ENCODE measurements around the gene CTXND2. TPM values are rescaled to one million over a fixed set of nuclear protein-coding genes. Genes with fewer than 3 reads are reported as not detected.

CTXND2 gene
- total and polyA plus RNA-seq, 9 of the 15 experiments (the other 6 are each of a cell fraction or from before 2014, with no cell fraction given): not detected

DNA sequence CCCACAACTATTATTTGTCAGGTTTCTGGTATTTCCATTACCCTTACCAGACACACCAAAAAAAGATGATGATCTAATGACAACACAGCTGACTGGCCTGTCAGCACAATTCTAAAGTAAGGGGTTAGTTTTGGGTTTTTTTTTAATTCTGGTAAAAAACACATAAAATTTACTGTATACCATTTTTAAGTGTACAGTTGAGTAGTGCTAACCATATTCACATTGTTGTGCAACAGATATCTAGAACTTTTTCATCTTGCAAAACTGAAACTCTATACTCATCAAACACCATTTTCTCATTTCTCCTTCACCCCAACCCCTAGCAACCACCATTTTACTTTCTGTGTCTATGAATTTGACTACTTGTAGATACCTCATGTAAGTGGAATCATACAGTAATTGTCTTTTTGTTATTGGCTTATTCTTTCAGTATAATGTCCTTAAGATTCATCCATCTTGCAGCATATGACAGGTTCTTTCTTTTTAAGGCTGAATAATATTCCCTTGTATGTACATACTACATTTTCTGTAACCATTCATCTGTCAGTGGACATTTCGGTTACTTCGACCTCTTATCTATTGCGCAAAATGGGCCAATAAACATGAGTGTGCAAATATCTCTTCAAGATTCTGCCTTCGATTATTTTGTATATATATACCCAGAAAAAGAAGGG, 40.3 kb upstream of the CTXND2 start:
- Histone ChIP-seq H3K9me1 (ENCODE audit: control insufficient read depth, insufficient read depth, low read length) (no peaks in the 10 kb centered on the region), H3K4me2 (ENCODE audit: insufficient read depth, low read length) (no peak overlapping the region), H3K27ac (ENCODE audit: extremely low read depth, low read depth, low read length) (no peak overlapping the region), H2AFZ (ENCODE audit: low read depth, low read length) (0 out of 2 replicates have a peak overlapping the region, but pooled peaks have one; percentile 9), H3K27me3 (ENCODE audit: control insufficient read depth in 2 of 2, insufficient read depth in 2 of 2, low read length in 2 of 2) (no peaks in the 10 kb centered on the region), H3K36me3 (ENCODE audit: control insufficient read depth, insufficient read depth, low read length) (peaks cover 5% of the 10 kb centered on the region; the same call in 2 of the 3 replicates), H4K20me1 (replicated peaks; ENCODE audit: control insufficient read depth, insufficient read depth, low read length) (no peaks in the 10 kb centered on the region), H3K9me3 (replicated peaks; ENCODE audit: control insufficient read depth, insufficient read depth, low read depth, low read length) (no peaks in the 10 kb centered on the region), H3K4me3 (no peak overlapping the region), H3K79me2 (ENCODE audit: control insufficient read depth, insufficient read depth, low read length) (no peaks in the 10 kb centered on the region), H3K4me1 (replicated peaks in 1 of 2; ENCODE audit: control insufficient read depth in 2 of 2, insufficient read depth in 2 of 2, low read length in 2 of 2) (peaks cover 2 to 7% of the 10 kb centered on the region in 2 experiments; a peak in 1 of 5 replicates), H3K9ac (ENCODE audit: insufficient read depth in 1 of 2, low read depth in 2 of 2, low read length in 2 of 2) (no peak overlapping the region)
- no peak for FAIRE-seq
- in situ Hi-C loops (cut with MboI) (no loop called here), intact Hi-C loops (cut with micrococcal nuclease) (no loop called here)
- CTCF ChIA-PET (ENCODE audit: low intra/inter-chr PET ratio): no interaction called here
- BruUV-seq (replicated peaks): no TSS peak
- WGBS (ENCODE audit: insufficient coverage, low coverage, missing lambda C conversion rate): 30% methylated on average over 4 of the region's 4 CpGs
- no peak for DNase-seq (ENCODE audit: extremely low read depth in 1 of 4, low spot score in 3 of 4)
- ATAC-seq: no peak; the same call in 2 of the 3 replicates
- POLR2A ChIA-PET: no interaction called here
- TF ChIP-seq, protein P1, sequence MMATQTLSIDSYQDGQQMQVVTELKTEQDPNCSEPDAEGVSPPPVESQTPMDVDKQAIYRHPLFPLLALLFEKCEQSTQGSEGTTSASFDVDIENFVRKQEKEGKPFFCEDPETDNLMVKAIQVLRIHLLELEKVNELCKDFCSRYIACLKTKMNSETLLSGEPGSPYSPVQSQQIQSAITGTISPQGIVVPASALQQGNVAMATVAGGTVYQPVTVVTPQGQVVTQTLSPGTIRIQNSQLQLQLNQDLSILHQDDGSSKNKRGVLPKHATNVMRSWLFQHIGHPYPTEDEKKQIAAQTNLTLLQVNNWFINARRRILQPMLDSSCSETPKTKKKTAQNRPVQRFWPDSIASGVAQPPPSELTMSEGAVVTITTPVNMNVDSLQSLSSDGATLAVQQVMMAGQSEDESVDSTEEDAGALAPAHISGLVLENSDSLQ (IDR thresholded peaks at IDR 0.05): peak; percentile 52; the same call in 1 of the 2 replicates
- TF ChIP-seq ELF2 (CRISPR knock-in tag; IDR thresholded peaks at IDR 0.05): no peak
- no peak for TF ChIP-seq COPS2 (conservative IDR thresholded peaks at IDR 0.05)
- no peak for TF ChIP-seq KLF6 (CRISPR knock-in tag; IDR thresholded peaks at IDR 0.05; ENCODE audit: borderline replicate concordance)
- no peak for TF ChIP-seq TEAD1 (CRISPR knock-in tag; IDR thresholded peaks at IDR 0.05)
- TF ChIP-seq, protein P2, sequence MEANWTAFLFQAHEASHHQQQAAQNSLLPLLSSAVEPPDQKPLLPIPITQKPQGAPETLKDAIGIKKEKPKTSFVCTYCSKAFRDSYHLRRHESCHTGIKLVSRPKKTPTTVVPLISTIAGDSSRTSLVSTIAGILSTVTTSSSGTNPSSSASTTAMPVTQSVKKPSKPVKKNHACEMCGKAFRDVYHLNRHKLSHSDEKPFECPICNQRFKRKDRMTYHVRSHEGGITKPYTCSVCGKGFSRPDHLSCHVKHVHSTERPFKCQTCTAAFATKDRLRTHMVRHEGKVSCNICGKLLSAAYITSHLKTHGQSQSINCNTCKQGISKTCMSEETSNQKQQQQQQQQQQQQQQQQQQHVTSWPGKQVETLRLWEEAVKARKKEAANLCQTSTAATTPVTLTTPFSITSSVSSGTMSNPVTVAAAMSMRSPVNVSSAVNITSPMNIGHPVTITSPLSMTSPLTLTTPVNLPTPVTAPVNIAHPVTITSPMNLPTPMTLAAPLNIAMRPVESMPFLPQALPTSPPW (CRISPR knock-in tag; IDR thresholded peaks at IDR 0.05): peak; percentile 39
- TF ChIP-seq CC2D1A (IDR thresholded peaks at IDR 0.05): no peak
- TF ChIP-seq, protein P3, sequence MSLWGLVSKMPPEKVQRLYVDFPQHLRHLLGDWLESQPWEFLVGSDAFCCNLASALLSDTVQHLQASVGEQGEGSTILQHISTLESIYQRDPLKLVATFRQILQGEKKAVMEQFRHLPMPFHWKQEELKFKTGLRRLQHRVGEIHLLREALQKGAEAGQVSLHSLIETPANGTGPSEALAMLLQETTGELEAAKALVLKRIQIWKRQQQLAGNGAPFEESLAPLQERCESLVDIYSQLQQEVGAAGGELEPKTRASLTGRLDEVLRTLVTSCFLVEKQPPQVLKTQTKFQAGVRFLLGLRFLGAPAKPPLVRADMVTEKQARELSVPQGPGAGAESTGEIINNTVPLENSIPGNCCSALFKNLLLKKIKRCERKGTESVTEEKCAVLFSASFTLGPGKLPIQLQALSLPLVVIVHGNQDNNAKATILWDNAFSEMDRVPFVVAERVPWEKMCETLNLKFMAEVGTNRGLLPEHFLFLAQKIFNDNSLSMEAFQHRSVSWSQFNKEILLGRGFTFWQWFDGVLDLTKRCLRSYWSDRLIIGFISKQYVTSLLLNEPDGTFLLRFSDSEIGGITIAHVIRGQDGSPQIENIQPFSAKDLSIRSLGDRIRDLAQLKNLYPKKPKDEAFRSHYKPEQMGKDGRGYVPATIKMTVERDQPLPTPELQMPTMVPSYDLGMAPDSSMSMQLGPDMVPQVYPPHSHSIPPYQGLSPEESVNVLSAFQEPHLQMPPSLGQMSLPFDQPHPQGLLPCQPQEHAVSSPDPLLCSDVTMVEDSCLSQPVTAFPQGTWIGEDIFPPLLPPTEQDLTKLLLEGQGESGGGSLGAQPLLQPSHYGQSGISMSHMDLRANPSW (CRISPR knock-in tag; IDR thresholded peaks at IDR 0.05): no peak
- TF ChIP-seq CSDE1 (IDR thresholded peaks at IDR 0.05): peak in 1 of 2 experiments; percentile 33; a peak in 1 of 4 replicates
- TF ChIP-seq, protein P4, sequence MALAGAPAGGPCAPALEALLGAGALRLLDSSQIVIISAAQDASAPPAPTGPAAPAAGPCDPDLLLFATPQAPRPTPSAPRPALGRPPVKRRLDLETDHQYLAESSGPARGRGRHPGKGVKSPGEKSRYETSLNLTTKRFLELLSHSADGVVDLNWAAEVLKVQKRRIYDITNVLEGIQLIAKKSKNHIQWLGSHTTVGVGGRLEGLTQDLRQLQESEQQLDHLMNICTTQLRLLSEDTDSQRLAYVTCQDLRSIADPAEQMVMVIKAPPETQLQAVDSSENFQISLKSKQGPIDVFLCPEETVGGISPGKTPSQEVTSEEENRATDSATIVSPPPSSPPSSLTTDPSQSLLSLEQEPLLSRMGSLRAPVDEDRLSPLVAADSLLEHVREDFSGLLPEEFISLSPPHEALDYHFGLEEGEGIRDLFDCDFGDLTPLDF (CRISPR knock-in tag; IDR thresholded peaks at IDR 0.05): no peak
- TF ChIP-seq NFE2 (IDR thresholded peaks at IDR 0.05; ENCODE audit: low read depth): peak; percentile 47; the same call in 1 of the 2 replicates
- TF ChIP-seq, protein P5, sequence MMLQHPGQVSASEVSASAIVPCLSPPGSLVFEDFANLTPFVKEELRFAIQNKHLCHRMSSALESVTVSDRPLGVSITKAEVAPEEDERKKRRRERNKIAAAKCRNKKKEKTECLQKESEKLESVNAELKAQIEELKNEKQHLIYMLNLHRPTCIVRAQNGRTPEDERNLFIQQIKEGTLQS (IDR thresholded peaks at IDR 0.05): no peak
- TF ChIP-seq, protein P5 (CRISPR knock-in tag; conservative IDR thresholded peaks at IDR 0.05): no peak
- 0 out of 2 replicates have a peak, but pooled peaks have one; percentile 4 for TF ChIP-seq MAFG (tag; conservative IDR thresholded peaks at IDR 0.05)
- 0 out of 2 replicates have a peak, but pooled peaks have one; percentile 20 for TF ChIP-seq ZNF316 (IDR thresholded peaks at IDR 0.05)
- no peak for TF ChIP-seq GATAD2A (IDR thresholded peaks at IDR 0.05)
